NCI-H1436 (cell line): ENCODE measurements around the gene NBPF3.
"Not testable (repeated sequence)": the region's sequence is repeated elsewhere in the genome, so short reads cannot be mapped to it uniquely, and the experiment has no call there.

Experiments used
- DNase-seq: peaks from one replicate; lab custom pipeline; 2025; lab: John Stamatoyannopoulos, UW

Gene NBPF3, protein sequence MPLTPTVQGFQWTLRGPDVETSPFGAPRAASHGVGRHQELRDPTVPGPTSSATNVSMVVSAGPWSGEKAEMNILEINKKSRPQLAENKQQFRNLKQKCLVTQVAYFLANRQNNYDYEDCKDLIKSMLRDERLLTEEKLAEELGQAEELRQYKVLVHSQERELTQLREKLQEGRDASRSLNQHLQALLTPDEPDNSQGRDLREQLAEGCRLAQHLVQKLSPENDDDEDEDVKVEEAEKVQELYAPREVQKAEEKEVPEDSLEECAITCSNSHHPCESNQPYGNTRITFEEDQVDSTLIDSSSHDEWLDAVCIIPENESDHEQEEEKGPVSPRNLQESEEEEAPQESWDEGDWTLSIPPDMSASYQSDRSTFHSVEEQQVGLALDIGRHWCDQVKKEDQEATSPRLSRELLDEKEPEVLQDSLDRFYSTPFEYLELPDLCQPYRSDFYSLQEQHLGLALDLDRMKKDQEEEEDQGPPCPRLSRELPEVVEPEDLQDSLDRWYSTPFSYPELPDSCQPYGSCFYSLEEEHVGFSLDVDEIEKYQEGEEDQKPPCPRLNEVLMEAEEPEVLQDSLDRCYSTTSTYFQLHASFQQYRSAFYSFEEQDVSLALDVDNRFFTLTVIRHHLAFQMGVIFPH

DNA sequence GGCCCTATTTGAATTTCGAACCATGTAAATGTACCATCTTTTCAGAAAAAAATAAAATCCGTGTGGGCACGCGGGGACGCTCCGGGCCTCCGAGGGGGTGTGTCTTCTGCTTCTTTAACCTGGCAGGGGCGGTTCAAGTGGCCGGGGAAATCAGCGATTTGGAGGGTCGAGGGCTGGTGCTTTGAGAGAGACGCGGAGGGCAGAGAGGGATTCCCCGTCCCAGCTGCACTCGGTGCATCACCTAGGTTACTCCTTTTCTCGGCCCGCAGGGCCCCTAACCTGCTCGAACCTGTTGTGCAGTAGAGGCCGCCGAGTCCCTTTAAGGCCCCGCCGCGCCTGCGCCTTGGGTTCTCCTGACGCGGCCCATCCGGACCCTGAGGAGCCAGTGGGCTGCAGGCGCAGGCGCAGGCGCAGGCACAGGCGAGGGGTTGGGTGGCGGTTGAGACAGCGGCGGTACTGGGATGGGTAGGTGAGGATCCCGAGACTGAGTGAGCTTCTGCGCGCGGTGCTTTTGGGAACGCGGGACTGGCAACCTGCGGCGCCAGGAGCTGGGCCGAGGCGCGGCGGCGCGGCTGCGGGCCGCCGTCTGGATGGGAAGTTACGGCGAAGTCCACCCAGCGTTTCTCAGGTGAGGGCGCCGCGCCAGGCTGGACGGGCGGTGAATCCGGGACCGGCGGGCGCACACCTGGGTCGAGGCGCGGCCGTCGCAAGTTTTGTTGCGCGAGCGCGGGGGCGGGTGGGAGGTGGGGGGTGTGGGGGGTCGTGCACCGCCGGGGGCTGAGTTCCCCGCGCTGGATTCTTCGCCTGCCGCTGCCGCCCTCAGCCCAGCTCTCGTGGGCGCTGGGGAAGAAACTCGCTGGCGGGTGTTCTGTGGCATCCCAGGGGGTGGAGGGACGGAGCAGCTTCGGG, at the start of gene NBPF3:
Gene NBPF3 (plus strand): TSS at position 417 of the 909 bp plus-strand sequence. CDS start 4,950 bp downstream, outside the sequence.
- peak; percentile 76 for DNase-seq

DNA sequence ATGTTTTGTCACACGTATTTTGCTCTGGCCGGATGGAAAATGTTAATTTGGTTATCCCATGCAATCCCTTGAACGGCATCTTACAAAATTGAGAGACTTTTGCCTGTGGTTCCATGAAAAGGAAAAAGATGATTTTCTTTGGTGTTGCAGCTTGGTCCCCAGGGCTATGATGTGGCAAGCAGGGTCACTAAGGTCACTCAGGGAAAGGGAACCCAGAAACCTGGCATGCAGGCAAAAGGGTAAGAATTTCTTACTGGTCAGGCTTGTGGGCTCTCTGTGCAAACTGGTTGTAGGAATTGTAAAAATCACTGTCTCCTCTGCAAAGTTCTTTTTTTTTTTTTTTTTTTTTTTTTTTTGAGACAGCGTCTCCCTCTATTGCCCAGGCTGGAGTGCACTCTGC, 48.4 kb upstream of the NBPF3 start:
- DNase-seq: no peak

GRCh38 chr1:21392587-21393263, 47.2 kb upstream of the NBPF3 start:
- DNase-seq: no peak

DNA sequence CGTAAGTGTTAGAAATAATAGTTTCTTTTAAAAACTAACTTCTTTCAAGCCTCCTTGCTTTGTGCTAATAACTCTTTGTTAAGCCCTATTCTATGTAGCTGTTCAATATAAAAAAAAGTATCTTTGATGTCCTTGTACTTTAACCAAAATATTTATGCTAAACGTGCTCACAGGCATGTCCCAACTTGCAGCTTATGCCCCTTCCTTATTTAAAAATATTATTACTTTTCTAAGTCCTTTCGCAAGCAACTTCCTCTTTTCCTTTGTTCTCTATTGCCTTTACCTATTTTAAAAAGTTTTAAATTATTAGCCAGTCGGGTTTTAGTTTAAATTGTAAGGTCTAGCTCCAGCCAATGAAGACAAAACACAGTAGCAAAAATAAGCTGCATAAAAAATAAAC, 43.4 kb upstream of the NBPF3 start:
- DNase-seq: no peak

DNA sequence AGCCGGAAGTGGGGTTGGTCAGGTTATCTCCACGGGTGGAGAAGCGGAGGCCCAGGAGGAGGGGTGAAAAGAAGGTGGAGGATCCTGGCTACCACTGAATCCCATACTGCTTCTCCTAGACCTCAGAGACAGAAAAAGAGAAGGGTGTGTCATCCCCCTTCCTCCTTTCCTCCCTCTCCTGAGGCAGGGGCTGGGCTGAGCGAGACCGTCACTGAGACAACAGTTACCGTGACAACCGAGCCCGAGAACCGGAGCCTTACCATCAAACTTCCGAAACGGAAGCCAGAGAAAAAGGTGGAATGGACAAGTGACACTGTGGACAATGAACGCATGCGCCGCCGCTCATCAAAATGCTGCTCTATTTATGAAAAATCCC, 42.1 kb upstream of the NBPF3 start:
- no peak for DNase-seq

GRCh38 chr1:21401726-21402346, 38.1 kb upstream of the NBPF3 start:
- DNase-seq: not testable (repeated sequence)

- no peak for DNase-seq
These were observed 33.3 kb upstream of the NBPF3 start for GRCh38 chr1:21406659-21407058.

DNA sequence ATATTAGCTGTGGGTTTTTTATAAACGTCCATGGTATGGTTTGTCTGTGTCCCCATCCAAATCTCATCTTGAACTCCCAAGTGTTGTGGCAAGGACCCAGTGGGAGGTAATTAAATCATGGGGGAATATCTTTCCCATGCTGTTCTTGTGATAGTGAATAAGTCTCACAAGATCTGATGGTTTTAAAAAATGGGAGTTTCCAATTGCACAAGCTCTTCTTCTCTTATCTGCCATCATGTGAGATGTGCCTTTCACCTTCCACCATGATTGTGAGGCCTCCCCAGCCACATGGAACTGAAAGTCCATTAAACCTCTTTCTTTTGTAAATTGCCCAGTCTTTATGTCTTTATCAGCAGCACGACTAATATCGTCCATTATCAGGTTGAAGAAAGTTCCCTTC, 30.0 kb upstream of the NBPF3 start:
- not testable (repeated sequence) for DNase-seq

DNA sequence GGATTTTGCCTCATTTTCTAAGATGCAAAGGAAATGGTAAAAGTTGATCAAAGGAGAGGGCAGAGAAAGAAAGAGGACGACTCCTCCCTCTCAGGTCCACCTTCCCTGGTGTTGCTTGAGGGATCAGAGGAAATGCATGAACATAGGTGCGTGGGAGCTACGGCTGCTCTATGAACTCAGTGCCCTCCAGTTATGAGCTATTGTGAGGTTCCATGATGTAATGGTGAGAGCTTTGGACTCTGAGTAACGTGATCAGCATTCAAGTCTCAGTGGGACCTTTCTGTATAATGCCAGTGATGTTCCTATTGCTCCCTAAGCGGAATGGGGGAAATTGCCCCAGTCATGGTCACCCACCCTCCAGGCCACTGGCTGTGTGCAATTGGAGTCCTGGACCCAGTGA, 25.9 kb upstream of the NBPF3 start:
- no peak for DNase-seq

- not testable (repeated sequence) for DNase-seq
These were observed 19.6 kb upstream of the NBPF3 start for GRCh38 chr1:21420378-21420777.

- not testable (repeated sequence) for DNase-seq
These were observed 18.6 kb upstream of the NBPF3 start for GRCh38 chr1:21421307-21421706.

- DNase-seq: not testable (repeated sequence)
These were observed 12.0 kb upstream of the NBPF3 start for GRCh38 chr1:21427798-21428480.

DNA sequence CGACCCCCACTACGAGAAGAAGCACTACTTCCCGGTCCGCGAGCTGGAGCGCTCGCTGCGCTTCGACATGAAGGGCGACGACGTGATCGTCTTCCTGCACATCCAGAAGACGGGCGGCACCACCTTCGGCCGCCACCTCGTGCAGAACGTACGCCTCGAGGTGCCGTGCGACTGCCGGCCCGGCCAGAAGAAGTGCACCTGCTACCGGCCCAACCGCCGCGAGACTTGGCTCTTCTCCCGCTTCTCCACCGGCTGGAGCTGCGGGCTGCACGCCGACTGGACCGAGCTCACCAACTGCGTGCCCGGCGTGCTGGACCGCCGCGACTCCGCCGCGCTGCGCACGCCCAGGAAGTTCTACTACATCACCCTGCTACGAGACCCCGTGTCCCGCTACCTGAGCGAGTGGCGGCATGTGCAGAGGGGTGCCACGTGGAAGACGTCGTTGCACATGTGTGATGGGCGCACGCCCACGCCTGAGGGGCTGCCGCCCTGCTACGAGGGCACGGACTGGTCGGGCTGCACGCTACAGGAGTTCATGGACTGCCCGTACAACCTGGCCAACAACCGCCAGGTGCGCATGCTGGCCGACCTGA, 11.4 kb upstream of the NBPF3 start:
- DNase-seq: not testable (repeated sequence)

DNA sequence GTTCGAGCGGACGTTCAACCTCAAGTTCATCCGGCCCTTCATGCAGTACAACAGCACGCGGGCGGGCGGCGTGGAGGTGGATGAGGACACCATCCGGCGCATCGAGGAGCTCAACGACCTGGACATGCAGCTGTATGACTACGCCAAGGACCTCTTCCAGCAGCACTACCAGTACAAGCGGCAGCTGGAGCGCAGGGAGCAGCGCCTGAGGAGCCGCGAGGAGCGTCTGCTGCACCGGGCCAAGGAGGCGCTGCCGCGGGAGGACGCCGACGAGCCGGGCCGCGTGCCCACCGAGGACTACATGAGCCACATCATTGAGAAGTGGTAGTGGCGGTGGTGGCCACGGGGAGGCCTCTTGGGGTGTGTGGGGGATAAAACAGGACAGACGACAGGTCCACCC, 10.7 kb upstream of the NBPF3 start:
- DNase-seq: not testable (repeated sequence)

GRCh38 chr1:21430875-21431274, 9.1 kb upstream of the NBPF3 start:
- not testable (repeated sequence) for DNase-seq

GRCh38 chr1:21434394-21434793, 5.5 kb upstream of the NBPF3 start:
- no peak for DNase-seq

DNA sequence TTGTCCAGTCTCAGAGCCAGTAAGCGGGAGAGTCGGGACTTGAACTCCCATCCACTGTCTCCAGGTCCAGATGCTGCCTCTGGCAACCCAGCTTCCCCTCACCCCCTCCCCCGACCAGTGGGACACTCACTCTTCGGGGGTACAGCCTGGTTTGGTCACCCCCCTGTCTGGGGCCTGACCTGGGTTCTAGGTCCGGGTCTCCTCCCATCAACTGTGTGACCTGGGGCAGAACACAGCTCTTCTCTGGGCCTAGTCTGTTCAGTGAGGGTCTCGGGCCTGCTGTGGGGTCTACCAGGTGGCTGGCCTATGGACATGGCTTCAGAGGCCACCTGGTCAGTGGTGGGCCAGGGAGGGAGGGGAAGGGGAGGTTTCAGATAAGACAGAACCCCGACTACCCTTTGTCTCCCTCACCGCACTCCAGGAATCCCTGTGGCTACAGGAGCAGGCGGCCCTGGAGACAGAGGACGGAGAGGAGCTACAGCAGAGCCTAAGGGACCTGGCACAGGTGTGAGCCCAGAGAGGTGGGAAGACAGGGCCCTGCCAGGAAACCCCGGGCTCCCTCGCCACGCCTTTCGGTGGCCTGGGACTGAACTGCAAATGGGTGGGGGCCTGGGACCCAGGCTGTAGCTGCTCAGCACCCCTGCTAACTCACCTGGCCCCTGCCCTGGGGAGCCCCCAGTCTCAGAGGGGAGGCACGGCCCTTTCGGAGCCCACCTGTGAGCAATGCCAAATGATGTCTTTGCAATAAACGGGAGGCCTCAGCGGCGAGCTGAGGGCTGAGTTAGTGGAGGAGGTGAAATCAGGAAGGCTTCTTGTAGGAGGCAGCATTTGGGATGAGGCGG, 4.1 kb upstream of the NBPF3 start:
- DNase-seq: no peak

- DNase-seq: no peak
These were observed 3.2 kb upstream of the NBPF3 start for GRCh38 chr1:21436488-21437340.

DNA sequence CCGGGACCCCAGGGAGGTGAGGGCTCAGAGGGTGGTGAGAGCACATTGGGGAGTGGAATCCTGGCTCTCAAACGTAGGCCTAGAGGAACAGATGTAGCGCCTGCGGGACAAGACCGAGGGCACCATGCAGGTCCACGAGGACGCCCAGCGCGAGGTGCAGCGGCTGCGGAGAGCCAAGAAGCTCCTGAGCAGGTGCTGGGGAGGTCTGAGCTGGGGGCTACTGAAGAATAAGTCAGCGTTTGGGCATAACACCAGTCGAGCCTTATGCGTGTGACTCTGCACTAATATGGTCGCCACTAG, 2.6 kb upstream of the NBPF3 start:
- DNase-seq: no peak
